Measurements from ENCODE around the gene PTPRA.

The PTPRA gene

GRCh38 chr20:2946988-2947961 lies 74.0 kb downstream of the PTPRA start:
- intact Hi-C loops (cut with micrococcal nuclease), result no loop called here
- Mint-ChIP-seq H3K27me3 (no peaks in the 10 kb centered on the region), H3K4me3 (no peak overlapping the region), H3K9me3 (no peaks in the 10 kb centered on the region), H3K4me1 (ENCODE audit: low read depth) (peaks cover 12% of the 10 kb centered on the region), H3K36me3 (ENCODE audit: low read depth) (peaks cover 49% of the 10 kb centered on the region), H3K27ac (no peak overlapping the region)

GRCh38 chr20:2948968-2949367 lies 75.7 kb downstream of the PTPRA start:
- Mint-ChIP-seq H3K27me3 (no peaks in the 10 kb centered on the region), H3K27ac (no peak overlapping the region), H3K4me1 (ENCODE audit: low read depth) (peaks cover 19% of the 10 kb centered on the region), H3K4me3 (no peak overlapping the region), H3K9me3 (no peaks in the 10 kb centered on the region), H3K36me3 (ENCODE audit: low read depth) (peaks cover 48% of the 10 kb centered on the region)
- intact Hi-C loops (cut with micrococcal nuclease), result no loop called here

GRCh38 chr20:2952766-2953165 lies 79.5 kb downstream of the PTPRA start:
- Mint-ChIP-seq H3K4me3 (no peak overlapping the region), H3K27me3 (no peaks in the 10 kb centered on the region), H3K27ac (no peak overlapping the region), H3K9me3 (no peaks in the 10 kb centered on the region), H3K36me3 (ENCODE audit: low read depth) (peaks cover 53% of the 10 kb centered on the region), H3K4me1 (ENCODE audit: low read depth) (peaks cover 16% of the 10 kb centered on the region)
- intact Hi-C loops (cut with micrococcal nuclease), result no loop called here

- intact Hi-C loops (cut with micrococcal nuclease), result no loop called here
- H3K36me3 Mint-ChIP-seq (ENCODE audit: low read depth), result peaks cover 50% of the 10 kb centered on the region
Measured at GRCh38 chr20:2955257-2955970, 82.1 kb downstream of the PTPRA start.

GRCh38 chr20:2956480-2956879 lies 83.2 kb downstream of the PTPRA start:
- Mint-ChIP-seq H3K27me3 (no peaks in the 10 kb centered on the region), H3K4me1 (ENCODE audit: low read depth) (peaks cover 16% of the 10 kb centered on the region), H3K4me3 (no peak overlapping the region), H3K9me3 (no peaks in the 10 kb centered on the region), H3K27ac (no peak overlapping the region), H3K36me3 (ENCODE audit: low read depth) (peaks cover 45% of the 10 kb centered on the region)
- intact Hi-C loops (cut with micrococcal nuclease), result no loop called here

More at GRCh38 chr20:2955257-2955970, 82.1 kb downstream of the PTPRA start:
- Mint-ChIP-seq H3K27ac (no peak overlapping the region), H3K27me3 (no peaks in the 10 kb centered on the region), H3K4me3 (no peak overlapping the region), H3K4me1 (ENCODE audit: low read depth) (peaks cover 16% of the 10 kb centered on the region), H3K9me3 (no peaks in the 10 kb centered on the region)

- no peaks in the 10 kb centered on the region for H3K9me3 Mint-ChIP-seq
- intact Hi-C loops (cut with micrococcal nuclease), result no loop called here
- H3K4me3 Mint-ChIP-seq, result no peak overlapping the region
- peaks cover 53% of the 10 kb centered on the region for H3K36me3 Mint-ChIP-seq (ENCODE audit: low read depth)
- H3K27ac Mint-ChIP-seq, result no peak overlapping the region
- H3K27me3 Mint-ChIP-seq, result no peaks in the 10 kb centered on the region
- H3K4me1 Mint-ChIP-seq (ENCODE audit: low read depth), result no peaks in the 10 kb centered on the region
Measured at GRCh38 chr20:2967841-2968240, 94.6 kb downstream of the PTPRA start.

- H3K27ac Mint-ChIP-seq, result no peak overlapping the region
- no peaks in the 10 kb centered on the region for H3K9me3 Mint-ChIP-seq
- no peaks in the 10 kb centered on the region for H3K4me1 Mint-ChIP-seq (ENCODE audit: low read depth)
- no peak overlapping the region for H3K4me3 Mint-ChIP-seq
- peaks cover 56% of the 10 kb centered on the region for H3K36me3 Mint-ChIP-seq (ENCODE audit: low read depth)
- no peaks in the 10 kb centered on the region for H3K27me3 Mint-ChIP-seq
- intact Hi-C loops (cut with micrococcal nuclease), result no loop called here
Measured at GRCh38 chr20:2972126-2972525, 98.8 kb downstream of the PTPRA start.

- Mint-ChIP-seq H3K4me3 (no peak overlapping the region), H3K4me1 (ENCODE audit: low read depth) (no peaks in the 10 kb centered on the region), H3K27me3 (no peaks in the 10 kb centered on the region), H3K36me3 (ENCODE audit: low read depth) (peaks cover 57% of the 10 kb centered on the region), H3K9me3 (no peaks in the 10 kb centered on the region), H3K27ac (no peak overlapping the region)
- intact Hi-C loops (cut with micrococcal nuclease), result no loop called here
Measured at GRCh38 chr20:2973574-2973973, 100.3 kb downstream of the PTPRA start.

GRCh38 chr20:2978519-2978918 lies 105.2 kb downstream of the PTPRA start:
- no peaks in the 10 kb centered on the region for H3K27me3 Mint-ChIP-seq
- H3K36me3 Mint-ChIP-seq (ENCODE audit: low read depth), result peaks cover 37% of the 10 kb centered on the region
- no peak overlapping the region for H3K4me3 Mint-ChIP-seq
- H3K4me1 Mint-ChIP-seq (ENCODE audit: low read depth), result no peaks in the 10 kb centered on the region
- intact Hi-C loops (cut with micrococcal nuclease), result no loop called here
- H3K9me3 Mint-ChIP-seq, result no peaks in the 10 kb centered on the region
- H3K27ac Mint-ChIP-seq, result no peak overlapping the region

GRCh38 chr20:2981646-2982045 lies 108.4 kb downstream of the PTPRA start:
- Mint-ChIP-seq H3K4me3 (no peak overlapping the region), H3K27me3 (no peaks in the 10 kb centered on the region), H3K36me3 (ENCODE audit: low read depth) (peaks cover 21% of the 10 kb centered on the region), H3K27ac (no peak overlapping the region), H3K9me3 (no peaks in the 10 kb centered on the region), H3K4me1 (ENCODE audit: low read depth) (no peaks in the 10 kb centered on the region)
- intact Hi-C loops (cut with micrococcal nuclease), result no loop called here

GRCh38 chr20:2983508-2983907 lies 110.2 kb downstream of the PTPRA start:
- intact Hi-C loops (cut with micrococcal nuclease), result no loop called here
- H3K27me3 Mint-ChIP-seq, result no peaks in the 10 kb centered on the region
- no peak overlapping the region for H3K4me3 Mint-ChIP-seq
- H3K9me3 Mint-ChIP-seq, result no peaks in the 10 kb centered on the region
- H3K27ac Mint-ChIP-seq, result no peak overlapping the region
- H3K4me1 Mint-ChIP-seq (ENCODE audit: low read depth), result no peaks in the 10 kb centered on the region
- peaks cover 29% of the 10 kb centered on the region for H3K36me3 Mint-ChIP-seq (ENCODE audit: low read depth)

GRCh38 chr20:2984028-2984501 lies 110.8 kb downstream of the PTPRA start:
- H3K4me1 Mint-ChIP-seq (ENCODE audit: low read depth), result no peaks in the 10 kb centered on the region
- H3K36me3 Mint-ChIP-seq (ENCODE audit: low read depth), result peaks cover 34% of the 10 kb centered on the region
- H3K4me3 Mint-ChIP-seq, result no peak overlapping the region
- no peaks in the 10 kb centered on the region for H3K9me3 Mint-ChIP-seq
- no peak overlapping the region for H3K27ac Mint-ChIP-seq
- intact Hi-C loops (cut with micrococcal nuclease), result no loop called here
- H3K27me3 Mint-ChIP-seq, result no peaks in the 10 kb centered on the region

- H3K4me1 Mint-ChIP-seq (ENCODE audit: low read depth), result no peaks in the 10 kb centered on the region
- intact Hi-C loops (cut with micrococcal nuclease), result loop anchor here (5.0 kb wide), 1 partner anchor 113 kb away; the partner anchor contains the start of gene PTPRA
Measured at GRCh38 chr20:2984956-2985661, 111.8 kb downstream of the PTPRA start.

More at GRCh38 chr20:2984956-2985661, 111.8 kb downstream of the PTPRA start:
- no peak overlapping the region for H3K27ac Mint-ChIP-seq
- H3K27me3 Mint-ChIP-seq, result no peaks in the 10 kb centered on the region
- H3K9me3 Mint-ChIP-seq, result no peaks in the 10 kb centered on the region
- H3K4me3 Mint-ChIP-seq, result no peak overlapping the region
- peaks cover 34% of the 10 kb centered on the region for H3K36me3 Mint-ChIP-seq (ENCODE audit: low read depth)
